HG02588 (cell line): ENCODE measurements around the gene LITAFD.
A peak's percentile ranks its signal among the peaks of the same experiment; 100 is the strongest.

ENCODE experiments used
- ATAC-seq: cut with Tn5 transposase; IDR thresholded peaks from one replicate; pipeline ENCODE4 v1.9.1; 2021; ENCODE audit warnings: mild to moderate bottlenecking, moderate library complexity; ENCODE audit not compliant: unreplicated experiment

Gene LITAFD

GRCh38 chr16:8890549-8890921 lies 8.4 kb downstream of the LITAFD start:
- ATAC-seq = no peak

- ATAC-seq = peak; percentile 33
These were observed 10.0 kb downstream of the LITAFD start for GRCh38 chr16:8892101-8892575.

GRCh38 chr16:8893426-8893825 lies 11.3 kb downstream of the LITAFD start:
- no peak for ATAC-seq

GRCh38 chr16:8893976-8894690 lies 12.0 kb downstream of the LITAFD start:
- ATAC-seq = no peak

- ATAC-seq = no peak
These were observed 12.7 kb downstream of the LITAFD start for GRCh38 chr16:8894736-8895334.

GRCh38 chr16:8898660-8899318 lies 16.6 kb downstream of the LITAFD start:
- ATAC-seq = no peak

- no peak for ATAC-seq
These were observed 17.7 kb downstream of the LITAFD start for GRCh38 chr16:8899709-8900317.

- no peak for ATAC-seq
These were observed 18.2 kb downstream of the LITAFD start for GRCh38 chr16:8900343-8900742.

GRCh38 chr16:8901320-8901861 lies 19.2 kb downstream of the LITAFD start:
- no peak for ATAC-seq

- no peak for ATAC-seq
These were observed 20.9 kb downstream of the LITAFD start for GRCh38 chr16:8903004-8903403.

- ATAC-seq = no peak
These were observed 21.9 kb downstream of the LITAFD start for GRCh38 chr16:8904018-8904430.

- ATAC-seq = no peak
These were observed 23.1 kb downstream of the LITAFD start for GRCh38 chr16:8905168-8905762.

GRCh38 chr16:8905795-8906591 lies 23.8 kb downstream of the LITAFD start:
- no peak for ATAC-seq

- no peak for ATAC-seq
These were observed 24.9 kb downstream of the LITAFD start for GRCh38 chr16:8907096-8907495.

GRCh38 chr16:8908810-8909468 lies 26.8 kb downstream of the LITAFD start:
- ATAC-seq = no peak

GRCh38 chr16:8910811-8911210 lies 28.7 kb downstream of the LITAFD start:
- ATAC-seq = no peak

GRCh38 chr16:8912793-8913192 lies 30.6 kb downstream of the LITAFD start:
- ATAC-seq = no peak

GRCh38 chr16:8914098-8914497 lies 31.9 kb downstream of the LITAFD start:
- ATAC-seq = no peak

- no peak for ATAC-seq
These were observed 33.7 kb downstream of the LITAFD start for GRCh38 chr16:8915722-8916301.
